SHP77 (cell line): ENCODE data around the gene DIAPH1.

Source experiments
- DNase-seq, 2 experiments: peaks; one replicate each; lab custom pipeline; 2025; lab: John Stamatoyannopoulos, UW

Gene DIAPH1

GRCh38 chr5:141484310-141484640, 134.5 kb downstream of the DIAPH1 start:
- no peak for DNase-seq

- no peak for DNase-seq
Observed at GRCh38 chr5:141483902-141484301, 134.9 kb downstream of the DIAPH1 start.

- no peak for DNase-seq
Observed at GRCh38 chr5:141479776-141480175, 139.0 kb downstream of the DIAPH1 start.

- DNase-seq, result no peak
Observed at GRCh38 chr5:141478321-141478945, 140.4 kb downstream of the DIAPH1 start.

GRCh38 chr5:141477815-141478214, 141.0 kb downstream of the DIAPH1 start:
- DNase-seq, result no peak

- no peak for DNase-seq
Observed at GRCh38 chr5:141477044-141477575, 141.7 kb downstream of the DIAPH1 start.

GRCh38 chr5:141476132-141476911, 142.5 kb downstream of the DIAPH1 start:
- DNase-seq, result no peak

- peak; percentile 76 to 81 for DNase-seq
Observed at GRCh38 chr5:141475625-141476131, 143.1 kb downstream of the DIAPH1 start, which contains the start of gene PCDHGC3. Gene PCDHGC3 (plus strand): TSS chr5:141475966. CDS start chr5:141476117, 151 bp downstream.

- no peak for DNase-seq
Observed at GRCh38 chr5:141465351-141465750, 153.4 kb downstream of the DIAPH1 start.
